Upper lobe of right lung (tissue), 1 donor: Measurements from ENCODE around the gene SLC19A1. TPM values are rescaled to one million over a fixed set of nuclear protein-coding genes. Genes with fewer than 3 reads are reported as not detected.

Experiments
- ATAC-seq: fragments of 200-7000 bp; cut with Tn5 transposase; one replicate; pipeline ENCODE4 v1.9.1; 2020; ENCODE audit warnings: mild to moderate bottlenecking, moderate library complexity
- DNase-seq: peaks from one replicate; pipeline ENCODE4 v3.0.0-alpha.2; 2020
- H3K27ac ChIP-seq: fragments of 200-600 bp; one replicate; pipeline ENCODE4 v1.8.0; 2022
- H3K27me3 ChIP-seq: fragments of 200-600 bp; one replicate; pipeline ENCODE4 v1.8.0; 2022; ENCODE audit warnings: mild to moderate bottlenecking
- H3K36me3 ChIP-seq: fragments of 200-600 bp; one replicate; pipeline ENCODE4 v1.8.0; 2022
- H3K4me1 ChIP-seq: fragments of 200-600 bp; one replicate; pipeline ENCODE4 v1.8.0; 2022
- H3K4me3 ChIP-seq: fragments of 200-600 bp; one replicate; pipeline ENCODE4 v1.8.0; 2022; ENCODE audit warnings: mild to moderate bottlenecking
- H3K9me3 ChIP-seq: fragments of 200-600 bp; one replicate; pipeline ENCODE4 v1.8.0; 2022
- intact Hi-C: fragments of 100-400 bp; cut with DNase I; formaldehyde crosslinking; loops from one replicate; pipeline ENCODE4 v1.11.0; 2022
- total RNA-seq: library from RNA; stranded (reverse); fragmentation: NEBNext Ultra II Directional; extraction: Animal tissue kit (Norgen Biotek cat#: 25700); gene quantifications from one replicate; pipeline ENCODE4 v1.2.1, GENCODE V29; 2021
- TF ChIP-seq, protein P1 (sequence below): fragments of 200-600 bp; IDR thresholded peaks from one replicate; pipeline ENCODE4 v1.8.0; 2022; ENCODE audit warnings: antibody characterized with exemption
- donor health status: DM: no; HTN: yes; CAD: no; lungs with severe emphysema.

Gene SLC19A1
- total RNA-seq, 1 donor from 2014 or later, result 39.3 TPM

- TF ChIP-seq, protein P1, sequence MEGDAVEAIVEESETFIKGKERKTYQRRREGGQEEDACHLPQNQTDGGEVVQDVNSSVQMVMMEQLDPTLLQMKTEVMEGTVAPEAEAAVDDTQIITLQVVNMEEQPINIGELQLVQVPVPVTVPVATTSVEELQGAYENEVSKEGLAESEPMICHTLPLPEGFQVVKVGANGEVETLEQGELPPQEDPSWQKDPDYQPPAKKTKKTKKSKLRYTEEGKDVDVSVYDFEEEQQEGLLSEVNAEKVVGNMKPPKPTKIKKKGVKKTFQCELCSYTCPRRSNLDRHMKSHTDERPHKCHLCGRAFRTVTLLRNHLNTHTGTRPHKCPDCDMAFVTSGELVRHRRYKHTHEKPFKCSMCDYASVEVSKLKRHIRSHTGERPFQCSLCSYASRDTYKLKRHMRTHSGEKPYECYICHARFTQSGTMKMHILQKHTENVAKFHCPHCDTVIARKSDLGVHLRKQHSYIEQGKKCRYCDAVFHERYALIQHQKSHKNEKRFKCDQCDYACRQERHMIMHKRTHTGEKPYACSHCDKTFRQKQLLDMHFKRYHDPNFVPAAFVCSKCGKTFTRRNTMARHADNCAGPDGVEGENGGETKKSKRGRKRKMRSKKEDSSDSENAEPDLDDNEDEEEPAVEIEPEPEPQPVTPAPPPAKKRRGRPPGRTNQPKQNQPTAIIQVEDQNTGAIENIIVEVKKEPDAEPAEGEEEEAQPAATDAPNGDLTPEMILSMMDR, result no peak
- intact Hi-C loops, result no loop called here
Observed at GRCh38 chr21:45479691-45480675, 62.3 kb downstream of the SLC19A1 start.

GRCh38 chr21:45478816-45479669 is 63.2 kb downstream of the SLC19A1 start:
- no peak for ATAC-seq
- intact Hi-C loops, result no loop called here
- TF ChIP-seq, protein P1, result no peak

More at GRCh38 chr21:45479691-45480675, 62.3 kb downstream of the SLC19A1 start:
- no peak overlapping the region for H3K27ac ChIP-seq
- H3K4me3 ChIP-seq, result no peak overlapping the region
- no peaks in the 10 kb centered on the region for H3K9me3 ChIP-seq
- DNase-seq, result no peak
- peaks cover 4% of the 10 kb centered on the region for H3K36me3 ChIP-seq
- no peaks in the 10 kb centered on the region for H3K27me3 ChIP-seq
- H3K4me1 ChIP-seq, result peaks cover 12% of the 10 kb centered on the region
- no peak for ATAC-seq

DNA sequence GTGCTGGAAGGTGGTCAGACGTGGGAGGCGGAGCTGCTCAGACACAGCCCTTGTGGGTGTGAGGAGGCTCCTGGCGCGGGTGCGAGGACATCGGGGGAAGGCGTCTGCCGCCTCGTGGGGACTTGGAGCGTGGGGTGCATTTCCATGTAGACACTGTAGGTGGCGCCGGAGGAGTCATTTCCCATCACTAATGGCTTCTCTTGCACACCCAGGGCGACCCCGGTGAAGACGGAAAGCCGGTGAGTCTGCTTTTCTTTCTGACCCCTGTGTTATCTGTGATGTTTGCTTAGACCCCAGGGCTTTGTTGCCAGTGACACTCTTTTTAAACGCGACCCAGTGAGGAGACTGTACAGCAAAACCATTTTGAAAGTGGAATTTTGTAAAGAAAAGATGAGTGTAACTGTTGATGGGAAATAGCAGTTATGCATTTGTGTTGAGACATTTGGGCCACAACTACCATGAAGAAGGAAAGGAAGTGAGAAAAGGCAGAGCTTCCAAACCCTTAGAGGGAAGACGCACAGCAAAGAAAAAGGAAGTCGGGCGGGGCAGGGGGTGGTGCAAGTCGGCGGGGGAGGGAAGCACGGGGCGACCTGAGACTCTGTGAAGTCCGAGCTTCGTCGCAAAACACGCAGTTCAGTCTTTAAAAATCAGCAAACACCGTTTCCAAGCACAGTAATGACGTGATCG is 64.0 kb downstream of the SLC19A1 start:
- no peaks in the 10 kb centered on the region for H3K27me3 ChIP-seq
- intact Hi-C loops, result no loop called here
- peak; percentile 82 for DNase-seq

More at GRCh38 chr21:45478816-45479669, 63.2 kb downstream of the SLC19A1 start:
- H3K27me3 ChIP-seq, result no peaks in the 10 kb centered on the region
- H3K4me3 ChIP-seq, result no peak overlapping the region
- no peaks in the 10 kb centered on the region for H3K9me3 ChIP-seq
- peaks cover 12% of the 10 kb centered on the region for H3K4me1 ChIP-seq
- peak overlapping the region; percentile 58 for H3K27ac ChIP-seq
- peaks cover 8% of the 10 kb centered on the region for H3K36me3 ChIP-seq
- DNase-seq, result no peak

DNA sequence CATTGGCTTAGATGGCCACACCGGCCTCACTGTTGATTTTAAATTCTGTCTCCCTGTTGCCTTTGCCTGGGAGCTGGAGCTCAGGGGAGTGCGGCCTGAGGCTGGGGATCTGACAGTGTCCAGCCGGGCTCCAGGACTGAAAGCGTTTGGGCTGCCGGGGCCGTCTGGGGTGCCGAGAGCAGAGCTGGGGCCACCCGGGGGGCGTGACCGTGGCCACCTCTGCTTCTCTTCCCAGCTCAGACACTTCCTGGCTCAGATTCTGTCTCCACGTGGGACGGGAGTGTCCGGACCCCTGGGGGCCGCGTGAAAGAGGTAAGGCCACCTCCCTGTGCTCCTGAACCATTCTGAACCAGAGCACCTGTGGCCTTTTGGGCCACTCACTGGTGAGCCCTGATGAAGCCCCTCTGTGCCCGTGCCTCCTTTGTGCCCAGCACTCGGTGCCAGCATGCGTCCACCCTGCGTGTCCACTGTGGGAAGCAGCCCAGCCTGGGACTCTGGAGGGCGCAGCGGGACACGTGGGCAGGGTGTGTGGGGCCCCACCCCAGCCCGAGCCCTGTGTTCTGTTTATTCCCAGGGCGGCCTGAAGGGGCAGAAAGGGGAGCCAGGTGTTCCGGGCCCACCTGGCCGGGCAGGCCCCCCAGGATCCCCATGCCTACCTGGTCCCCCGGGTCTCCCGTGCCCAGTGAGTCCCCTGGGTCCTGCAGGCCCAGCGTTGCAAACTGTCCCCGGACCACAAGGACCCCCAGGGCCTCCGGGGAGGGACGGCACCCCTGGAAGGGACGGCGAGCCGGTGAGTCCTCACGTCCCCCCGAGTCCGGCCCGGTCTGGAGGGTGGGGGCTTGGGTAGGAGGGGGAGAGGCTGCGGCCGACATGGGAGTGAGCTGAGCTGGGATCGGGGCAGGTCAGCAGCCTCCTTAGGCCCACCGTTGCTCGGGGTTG is 64.8 kb downstream of the SLC19A1 start:
- no peak for DNase-seq
- no peak for ATAC-seq
- Histone ChIP-seq H3K9me3 (no peaks in the 10 kb centered on the region), H3K27ac (peak overlapping the region; percentile 58), H3K27me3 (no peaks in the 10 kb centered on the region), H3K4me1 (peaks cover 12% of the 10 kb centered on the region), H3K4me3 (peak overlapping the region; percentile 32), H3K36me3 (peaks cover 8% of the 10 kb centered on the region)
- intact Hi-C loops, result no loop called here
- TF ChIP-seq, protein P1, result no peak

More for the DNA sequence above, 64.0 kb downstream of the SLC19A1 start:
- Histone ChIP-seq H3K4me1 (peaks cover 12% of the 10 kb centered on the region), H3K4me3 (peak overlapping the region; percentile 32), H3K9me3 (no peaks in the 10 kb centered on the region), H3K27ac (peak overlapping the region; percentile 58), H3K36me3 (peaks cover 8% of the 10 kb centered on the region)
- ATAC-seq, result peak; percentile 76
- TF ChIP-seq, protein P1, result peak; percentile 78
